Tibial nerve (tissue), 4 donors: ENCODE measurements around the gene MGST2. TPM values are rescaled to one million over a fixed set of nuclear protein-coding genes. Genes with fewer than 3 reads are reported as not detected.

ENCODE experiments used
- DNase-seq, 2 donors: peaks; one replicate each; pipeline ENCODE4 v3.0.0-alpha.2; 2019; ENCODE audit warnings: low spot score in 2 of 2
- H3K27ac ChIP-seq, 4 donors: fragments of 200-600 bp; sonication (generic) in 3 of 4; one replicate each; pipeline ENCODE4 v1.5.1; 2017 to 2019; ENCODE audit warnings: mild to moderate bottlenecking in 1 of 4
- H3K27me3 ChIP-seq, 2 donors: fragments of 200-600 bp; sonication (generic) in 1 of 2; one replicate each; pipeline versions ENCODE4 v1.5.1 to v1.6.0; 2017 to 2019
- H3K36me3 ChIP-seq, 3 donors: fragments of 200-600 bp; sonication (generic); one replicate each; pipeline ENCODE4 v1.5.1; 2018 to 2019
- H3K4me1 ChIP-seq, 4 donors: fragments of 200-600 bp; sonication (generic) in 3 of 4; one replicate each; pipeline ENCODE4 v1.5.1; 2017 to 2019
- H3K4me3 ChIP-seq, 4 donors: fragments of 200-600 bp; sonication (generic) in 3 of 4; one replicate each; pipeline ENCODE4 v1.5.1; 2017 to 2019; ENCODE audit warnings: mild to moderate bottlenecking in 1 of 4, moderate library complexity in 1 of 4
- H3K9me3 ChIP-seq, 4 donors: fragments of 200-600 bp; sonication (generic) in 3 of 4; one replicate each; pipeline ENCODE4 v1.5.1; 2017 to 2019
- EP300 ChIP-seq, 2 donors: sonication (generic); formaldehyde crosslinking; IDR thresholded peaks; one replicate each; pipeline ENCODE4 v1.6.1; 2017; ENCODE audit warnings: antibody characterized with exemption in 2 of 2, mild to moderate bottlenecking in 1 of 2
- POLR2A ChIP-seq, 2 donors: fragments of 450-650 bp; IDR thresholded peaks; one replicate each; pipeline ENCODE4 v1.6.1; 2017; ENCODE audit warnings: antibody characterized with exemption in 2 of 2, mild to moderate bottlenecking in 2 of 2, moderate library complexity in 2 of 2
- WGBS, 2 donors: methylation state at CpG; one replicate each; pipeline ENCODE4 v1.1.5; 2018; 5-methylcytosine and 5-hydroxymethylcytosine counted together
- total RNA-seq, 4 donors: library from RNA; depleted of rRNA; stranded (reverse); fragments of >200 nt; gene quantifications; one replicate each; pipeline ENCODE4 v1.1.0, GENCODE V29; 2016
- TF ChIP-seq, protein P1 (sequence below), 5 experiments: fragments of 200-600 bp in 3 of 5; fragments of 450-650 bp in 2 of 5; sonication (generic) in 3 of 5; IDR thresholded peaks; one replicate each; pipeline ENCODE4 v1.5.1; 2016 to 2019; ENCODE audit warnings: antibody characterized with exemption in 5 of 5, mild to moderate bottlenecking in 3 of 5, moderate library complexity in 2 of 5

Gene MGST2
- total RNA-seq, 4 donors from 2014 or later, result 12.2 to 27.3 (median 26.8) TPM

DNA sequence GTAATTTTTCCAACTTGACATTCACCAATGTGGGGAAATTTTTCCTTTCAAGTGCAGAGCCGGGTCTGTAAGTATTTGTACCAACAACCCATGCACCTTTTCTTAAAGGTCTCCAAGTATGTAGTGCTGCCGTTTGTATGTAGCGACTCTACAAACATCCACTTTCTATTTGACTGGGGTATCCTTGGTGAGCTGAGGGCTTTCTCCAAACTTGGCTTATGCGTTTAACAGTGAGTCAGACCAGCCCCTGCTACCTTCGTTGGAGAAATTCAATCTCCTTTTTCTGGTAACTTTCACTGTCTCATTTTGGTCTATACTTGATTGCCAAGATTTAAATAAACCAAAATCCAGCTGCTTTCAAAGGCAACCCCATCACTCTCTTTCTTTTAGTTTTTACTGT lies 34.9 kb downstream of the MGST2 start:
- H3K27ac ChIP-seq, result no peak overlapping the region
- WGBS, 2 donors, result 86 to 94% methylated on average over 5 of the region's 5 CpGs
- TF ChIP-seq POLR2A (IDR thresholded peaks at IDR 0.05) (no peak), EP300 (IDR thresholded peaks at IDR 0.05) (no peak)
- TF ChIP-seq, protein P1, sequence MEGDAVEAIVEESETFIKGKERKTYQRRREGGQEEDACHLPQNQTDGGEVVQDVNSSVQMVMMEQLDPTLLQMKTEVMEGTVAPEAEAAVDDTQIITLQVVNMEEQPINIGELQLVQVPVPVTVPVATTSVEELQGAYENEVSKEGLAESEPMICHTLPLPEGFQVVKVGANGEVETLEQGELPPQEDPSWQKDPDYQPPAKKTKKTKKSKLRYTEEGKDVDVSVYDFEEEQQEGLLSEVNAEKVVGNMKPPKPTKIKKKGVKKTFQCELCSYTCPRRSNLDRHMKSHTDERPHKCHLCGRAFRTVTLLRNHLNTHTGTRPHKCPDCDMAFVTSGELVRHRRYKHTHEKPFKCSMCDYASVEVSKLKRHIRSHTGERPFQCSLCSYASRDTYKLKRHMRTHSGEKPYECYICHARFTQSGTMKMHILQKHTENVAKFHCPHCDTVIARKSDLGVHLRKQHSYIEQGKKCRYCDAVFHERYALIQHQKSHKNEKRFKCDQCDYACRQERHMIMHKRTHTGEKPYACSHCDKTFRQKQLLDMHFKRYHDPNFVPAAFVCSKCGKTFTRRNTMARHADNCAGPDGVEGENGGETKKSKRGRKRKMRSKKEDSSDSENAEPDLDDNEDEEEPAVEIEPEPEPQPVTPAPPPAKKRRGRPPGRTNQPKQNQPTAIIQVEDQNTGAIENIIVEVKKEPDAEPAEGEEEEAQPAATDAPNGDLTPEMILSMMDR (IDR thresholded peaks at IDR 0.05), result no peak

DNA sequence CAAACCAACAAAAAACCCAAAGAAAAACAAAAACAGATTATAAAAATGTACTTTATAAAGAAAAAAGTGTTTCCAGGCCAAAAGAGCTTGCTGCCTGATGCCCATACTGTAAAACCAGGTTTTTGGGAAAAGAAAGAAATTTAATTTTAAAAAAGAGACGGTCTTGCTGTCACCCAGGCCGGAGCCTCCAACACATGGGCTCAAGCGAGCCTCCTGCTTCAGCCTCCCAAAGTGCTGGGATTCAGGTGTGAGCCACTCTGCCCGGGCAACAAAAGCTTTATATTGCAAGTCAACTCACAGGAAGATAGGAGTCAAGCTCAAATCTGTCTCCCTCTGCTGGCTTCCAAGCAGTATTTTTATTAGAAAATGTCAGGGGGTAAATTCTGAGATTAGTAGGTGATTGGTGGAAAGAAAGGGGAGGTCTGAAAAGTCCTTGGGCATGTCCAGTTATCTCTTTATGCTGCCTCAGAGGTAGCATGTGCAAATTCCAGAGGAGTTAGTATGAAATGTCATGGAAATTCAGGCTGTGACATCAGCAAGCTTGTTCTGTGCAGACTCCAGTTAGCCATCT lies 39.4 kb downstream of the MGST2 start:
- TF ChIP-seq, protein P1 (IDR thresholded peaks at IDR 0.05), result peak in 1 of 5 experiments; percentile 2
- no peak for TF ChIP-seq EP300 (IDR thresholded peaks at IDR 0.05)

More for the DNA sequence above, 34.9 kb downstream of the MGST2 start:
- Histone ChIP-seq H3K36me3 (peaks cover 0 to 40% (median 0%) of the 10 kb centered on the region in 3 donors), H3K27me3 (no peaks in the 10 kb centered on the region), H3K4me3 (no peak overlapping the region), H3K4me1 (no peaks in the 10 kb centered on the region), H3K9me3 (peaks cover 0 to 10% (median 0%) of the 10 kb centered on the region in 4 donors)
- no peak for DNase-seq

DNA sequence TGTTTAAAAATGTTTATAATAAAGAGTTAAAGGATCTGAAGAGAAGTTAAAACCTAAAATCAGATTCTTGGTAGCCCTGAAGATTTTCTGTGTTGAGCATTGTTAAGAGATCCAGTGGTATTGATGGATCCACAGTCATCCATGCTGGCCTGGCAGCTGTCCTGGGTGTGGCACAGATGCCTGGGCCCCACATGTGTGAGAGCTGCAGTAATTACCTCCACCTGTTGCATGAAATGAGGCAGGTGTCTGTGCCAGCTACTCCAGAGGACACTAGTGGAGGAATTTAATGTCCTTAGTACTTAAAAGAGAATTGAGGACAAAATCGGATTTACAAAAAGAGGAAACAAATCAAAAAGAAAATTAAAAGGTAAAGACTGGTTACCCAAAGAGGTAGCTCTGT lies 44.0 kb downstream of the MGST2 start:
- H3K9me3 ChIP-seq, result no peaks in the 10 kb centered on the region
- WGBS, 2 donors, result 70 to 81% methylated on average over 1 of the region's 1 CpG
- H3K27me3 ChIP-seq, result no peaks in the 10 kb centered on the region
- no peak overlapping the region for H3K4me3 ChIP-seq
- TF ChIP-seq POLR2A (IDR thresholded peaks at IDR 0.05) (no peak), EP300 (IDR thresholded peaks at IDR 0.05) (no peak)
- TF ChIP-seq, protein P1 (IDR thresholded peaks at IDR 0.05), result no peak
- H3K27ac ChIP-seq, result no peak overlapping the region
- no peak for DNase-seq
- H3K4me1 ChIP-seq, result no peaks in the 10 kb centered on the region
- H3K36me3 ChIP-seq, result peaks cover 0 to 20% (median 0%) of the 10 kb centered on the region in 3 donors

More for the DNA sequence above, 39.4 kb downstream of the MGST2 start:
- WGBS, 2 donors, result 96 to 99% methylated on average over 4 of the region's 4 CpGs
- H3K4me1 ChIP-seq, result no peaks in the 10 kb centered on the region
- DNase-seq, result no peak
- no peak overlapping the region for H3K27ac ChIP-seq
- no peaks in the 10 kb centered on the region for H3K27me3 ChIP-seq
- H3K9me3 ChIP-seq, result no peaks in the 10 kb centered on the region
- peaks cover 0 to 33% (median 0%) of the 10 kb centered on the region in 3 donors for H3K36me3 ChIP-seq
- H3K4me3 ChIP-seq, result no peak overlapping the region

DNA sequence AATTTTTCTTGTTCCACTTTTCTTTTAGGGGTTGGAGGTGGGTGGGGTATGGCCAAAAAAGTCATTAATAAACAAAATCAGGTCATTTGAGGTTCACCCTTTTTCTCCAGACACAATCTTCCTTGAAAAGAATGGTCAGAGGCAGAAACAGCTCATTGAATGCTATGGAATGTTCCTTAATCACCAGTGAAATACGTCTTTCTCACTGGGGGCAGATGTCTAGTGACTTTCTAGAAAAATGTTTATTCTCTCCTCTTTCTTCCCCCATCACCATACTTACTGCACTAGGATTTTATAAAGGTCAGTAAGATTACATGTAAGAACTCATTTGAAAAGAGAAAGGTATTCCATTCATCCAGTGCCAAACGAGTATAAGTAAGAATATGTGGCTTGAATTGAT lies 44.5 kb downstream of the MGST2 start:
- peaks cover 0 to 16% (median 0%) of the 10 kb centered on the region in 3 donors for H3K36me3 ChIP-seq
- no peaks in the 10 kb centered on the region for H3K4me1 ChIP-seq
- DNase-seq, result no peak
- H3K9me3 ChIP-seq, result no peaks in the 10 kb centered on the region
- no peak overlapping the region for H3K4me3 ChIP-seq
- TF ChIP-seq POLR2A (IDR thresholded peaks at IDR 0.05) (no peak), EP300 (IDR thresholded peaks at IDR 0.05) (no peak)
- TF ChIP-seq, protein P1 (IDR thresholded peaks at IDR 0.05), result no peak
- WGBS, 2 donors, result 39 to 47% methylated on average over 2 of the region's 2 CpGs
- no peak overlapping the region for H3K27ac ChIP-seq
- H3K27me3 ChIP-seq, result no peaks in the 10 kb centered on the region

DNA sequence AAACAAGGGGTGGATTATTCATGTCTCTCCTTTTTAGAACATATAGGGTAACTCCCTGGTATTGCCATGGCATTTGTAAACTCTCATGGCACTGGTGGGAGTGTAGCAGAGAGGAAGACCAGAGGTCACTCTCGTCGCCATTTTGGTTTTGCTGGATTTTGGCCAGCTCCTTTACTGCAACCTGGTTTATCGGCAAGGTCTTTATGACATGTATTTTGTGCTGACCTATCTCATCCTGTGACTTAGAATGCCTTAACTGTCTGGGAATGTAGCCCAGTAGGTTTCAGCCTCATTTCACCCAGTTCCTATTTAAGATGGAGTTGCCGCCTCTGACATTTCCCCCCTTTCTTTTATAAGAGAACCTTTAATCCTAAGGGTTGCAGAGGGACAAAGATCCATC lies 45.8 kb downstream of the MGST2 start:
- no peaks in the 10 kb centered on the region for H3K9me3 ChIP-seq
- WGBS, 2 donors, result 82 to 87% methylated on average over 4 of the region's 4 CpGs
- H3K27ac ChIP-seq, result no peak overlapping the region
- peaks cover 0 to 13% (median 0%) of the 10 kb centered on the region in 3 donors for H3K36me3 ChIP-seq
- TF ChIP-seq EP300 (IDR thresholded peaks at IDR 0.05), result no peak
- no peak for TF ChIP-seq POLR2A (IDR thresholded peaks at IDR 0.05)
- TF ChIP-seq, protein P1 (IDR thresholded peaks at IDR 0.05), result no peak
- no peaks in the 10 kb centered on the region for H3K4me1 ChIP-seq
- H3K27me3 ChIP-seq, result no peaks in the 10 kb centered on the region
- H3K4me3 ChIP-seq, result no peak overlapping the region
- no peak for DNase-seq
